Natural killer cell (primary cell): ENCODE data around the gene NMNAT3. TPM values are rescaled to one million over a fixed set of nuclear protein-coding genes. Genes with fewer than 3 reads are reported as not detected.

Source experiments
- ATAC-seq, 3 donors: fragments of 150-1000 bp in 2 of 3; fragments of 200-7000 bp in 1 of 3; cut with Tn5 transposase; 1 replicate in 1 of 3; 2 replicates in 2 of 3; pipeline ENCODE4 v1.10.0; 2021; ENCODE audit warnings: mild to moderate bottlenecking in 2 of 3, moderate library complexity in 2 of 3
- DNase-seq, 2 donors: peaks; one replicate each; pipeline versions ENCODE4 v3.0.0 to v3.0.0-alpha.2; 2013 to 2021; ENCODE audit warnings: mixed read lengths in 1 of 2
- H3K27ac ChIP-seq: one replicate; pipeline ENCODE4 v1.5.1; 2013; ENCODE audit warnings: mild to moderate bottlenecking, low read length
- H3K27me3 ChIP-seq: one replicate; pipeline ENCODE4 v1.6.1; 2013; ENCODE audit warnings: low read length; ENCODE audit not compliant: control insufficient read depth, insufficient read depth
- H3K36me3 ChIP-seq: one replicate; pipeline ENCODE4 v1.6.1; 2013; ENCODE audit warnings: low read length; ENCODE audit not compliant: control insufficient read depth, insufficient read depth
- H3K4me1 ChIP-seq: one replicate; pipeline ENCODE4 v1.6.1; 2013; ENCODE audit warnings: low read length; ENCODE audit not compliant: control insufficient read depth, insufficient read depth
- H3K4me3 ChIP-seq: one replicate; pipeline ENCODE4 v1.5.1; 2013; ENCODE audit warnings: low read length
- H3K9me3 ChIP-seq: one replicate; pipeline ENCODE4 v1.6.1; 2013; ENCODE audit warnings: low read length; ENCODE audit not compliant: control insufficient read depth, insufficient read depth
- H3K27ac Mint-ChIP-seq, 2 donors: one replicate each; pipeline ENCODE4 v1.8.0; 2022; ENCODE audit warnings: mild to moderate bottlenecking in 2 of 2, mixed read lengths in 2 of 2, moderate library complexity in 1 of 2
- H3K27me3 Mint-ChIP-seq, 2 donors: one replicate each; pipeline ENCODE4 v1.8.0; 2022; ENCODE audit warnings: low read depth in 2 of 2, mixed read lengths in 2 of 2
- H3K36me3 Mint-ChIP-seq: one replicate; pipeline ENCODE4 v1.8.0; 2022; ENCODE audit warnings: mixed read lengths
- H3K4me1 Mint-ChIP-seq, 2 donors: one replicate each; pipeline ENCODE4 v1.8.0; 2022; ENCODE audit warnings: mixed read lengths in 2 of 2
- H3K4me3 Mint-ChIP-seq: one replicate; pipeline ENCODE4 v1.8.0; 2022; ENCODE audit warnings: mild to moderate bottlenecking, moderate library complexity, mixed read lengths
- H3K9me3 Mint-ChIP-seq, 2 donors: one replicate each; pipeline ENCODE4 v1.8.0; 2022; ENCODE audit warnings: mixed read lengths in 2 of 2
- WGBS: methylation state at CpG from one replicate; pipeline ENCODE4 v1.1.7; 2013; ENCODE audit warnings: missing lambda C conversion rate; ENCODE audit not compliant: insufficient coverage; 5-methylcytosine and 5-hydroxymethylcytosine counted together
- intact Hi-C: fragments of 100-400 bp; cut with micrococcal nuclease; formaldehyde crosslinking; loops from one replicate; pipeline ENCODE4 v1.14.2; 2022
- total RNA-seq, 4 donors: library from RNA; stranded (reverse); fragments of 120-200 nt in 1 of 4; gene quantifications; one replicate each; pipeline versions ENCODE4 v1.2.3 to v1.2.4, GENCODE V29; 2013 to 2022
- TF ChIP-seq, protein P1 (sequence below): fragments of 200-600 bp; IDR thresholded peaks from one replicate; pipeline ENCODE4 v1.8.0; 2022; ENCODE audit warnings: antibody characterized with exemption

Gene NMNAT3
- total RNA-seq, 3 donors from 2014 or later (not counting 1 experiment from before 2014, with no cell fraction given) = 1.6 to 3.7 (median 2.2) TPM

DNA sequence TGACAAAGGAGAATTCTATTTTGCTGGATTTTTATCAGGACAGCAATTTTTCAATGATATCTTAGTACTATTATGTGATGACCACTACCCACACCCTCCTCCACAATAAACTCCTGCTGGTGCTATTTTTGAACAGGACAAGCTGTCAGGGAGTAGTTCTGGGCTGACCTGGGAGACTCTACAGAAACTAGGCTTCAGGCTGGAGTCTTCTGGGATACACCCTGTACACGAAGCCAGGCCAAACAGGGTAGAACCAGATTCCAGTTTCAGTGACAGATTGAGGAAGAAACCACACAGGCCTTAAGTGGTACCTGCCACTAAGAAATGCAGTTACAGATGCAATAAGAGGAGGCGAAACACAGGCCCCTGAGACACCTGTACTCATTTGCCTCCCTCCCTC, 12.8 kb downstream of the NMNAT3 start:
- no peaks in the 10 kb centered on the region for H3K36me3 Mint-ChIP-seq
- Histone ChIP-seq H3K36me3 (no peaks in the 10 kb centered on the region), H3K27me3 (no peaks in the 10 kb centered on the region), H3K9me3 (no peaks in the 10 kb centered on the region), H3K4me3 (no peak overlapping the region), H3K4me1 (no peaks in the 10 kb centered on the region), H3K27ac (no peak overlapping the region)
- H3K27ac Mint-ChIP-seq = no peak overlapping the region
- peaks cover 0 to 4% of the 10 kb centered on the region in 2 donors for H3K27me3 Mint-ChIP-seq
- no peak overlapping the region for H3K4me3 Mint-ChIP-seq
- TF ChIP-seq, protein P1, sequence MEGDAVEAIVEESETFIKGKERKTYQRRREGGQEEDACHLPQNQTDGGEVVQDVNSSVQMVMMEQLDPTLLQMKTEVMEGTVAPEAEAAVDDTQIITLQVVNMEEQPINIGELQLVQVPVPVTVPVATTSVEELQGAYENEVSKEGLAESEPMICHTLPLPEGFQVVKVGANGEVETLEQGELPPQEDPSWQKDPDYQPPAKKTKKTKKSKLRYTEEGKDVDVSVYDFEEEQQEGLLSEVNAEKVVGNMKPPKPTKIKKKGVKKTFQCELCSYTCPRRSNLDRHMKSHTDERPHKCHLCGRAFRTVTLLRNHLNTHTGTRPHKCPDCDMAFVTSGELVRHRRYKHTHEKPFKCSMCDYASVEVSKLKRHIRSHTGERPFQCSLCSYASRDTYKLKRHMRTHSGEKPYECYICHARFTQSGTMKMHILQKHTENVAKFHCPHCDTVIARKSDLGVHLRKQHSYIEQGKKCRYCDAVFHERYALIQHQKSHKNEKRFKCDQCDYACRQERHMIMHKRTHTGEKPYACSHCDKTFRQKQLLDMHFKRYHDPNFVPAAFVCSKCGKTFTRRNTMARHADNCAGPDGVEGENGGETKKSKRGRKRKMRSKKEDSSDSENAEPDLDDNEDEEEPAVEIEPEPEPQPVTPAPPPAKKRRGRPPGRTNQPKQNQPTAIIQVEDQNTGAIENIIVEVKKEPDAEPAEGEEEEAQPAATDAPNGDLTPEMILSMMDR = no peak
- no peak for ATAC-seq
- intact Hi-C loops = no loop called here
- WGBS = 79% methylated on average over 2 of the region's 2 CpGs
- no peaks in the 10 kb centered on the region for H3K4me1 Mint-ChIP-seq
- H3K9me3 Mint-ChIP-seq = no peaks in the 10 kb centered on the region
- DNase-seq = no peak

GRCh38 chr3:139660269-139660668, 17.5 kb downstream of the NMNAT3 start:
- no CpG with 5 or more reads among the region's 1 CpG for WGBS
- no peaks in the 10 kb centered on the region for H3K9me3 Mint-ChIP-seq

DNA sequence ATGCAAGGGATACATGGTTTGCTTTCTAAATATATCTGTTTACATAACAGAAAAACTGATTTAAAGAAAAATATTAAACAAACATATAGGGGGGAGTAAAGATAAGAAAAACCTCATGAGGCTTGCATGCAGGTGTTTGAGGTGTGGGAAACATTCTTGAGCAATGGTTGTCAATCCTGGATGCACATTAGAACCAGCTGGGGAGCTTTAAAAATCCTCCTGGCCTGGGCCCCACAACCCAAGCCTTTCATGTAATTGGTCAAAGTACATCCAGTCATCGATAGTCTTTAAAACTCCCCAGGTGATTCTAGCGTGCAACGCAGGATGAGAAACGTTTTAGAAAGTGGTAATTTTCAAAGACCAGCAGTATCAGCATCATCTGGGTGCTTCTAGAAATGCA, 18.3 kb downstream of the NMNAT3 start:
- H3K36me3 Mint-ChIP-seq = no peaks in the 10 kb centered on the region
- H3K9me3 ChIP-seq = no peaks in the 10 kb centered on the region
- no peak for DNase-seq
- H3K4me3 ChIP-seq = no peak overlapping the region
- H3K27ac ChIP-seq = no peak overlapping the region
- no peak overlapping the region for H3K4me3 Mint-ChIP-seq
- H3K4me1 Mint-ChIP-seq = no peaks in the 10 kb centered on the region
- ATAC-seq = no peak
- H3K36me3 ChIP-seq = no peaks in the 10 kb centered on the region
- H3K4me1 ChIP-seq = no peaks in the 10 kb centered on the region
- no peaks in the 10 kb centered on the region for H3K27me3 Mint-ChIP-seq
- 93% methylated on average over 4 of the region's 4 CpGs for WGBS
- TF ChIP-seq, protein P1 = no peak
- no peaks in the 10 kb centered on the region for H3K9me3 Mint-ChIP-seq
- no peak overlapping the region for H3K27ac Mint-ChIP-seq
- intact Hi-C loops = no loop called here
- H3K27me3 ChIP-seq = no peaks in the 10 kb centered on the region

More at GRCh38 chr3:139660269-139660668, 17.5 kb downstream of the NMNAT3 start:
- Mint-ChIP-seq H3K27ac (no peak overlapping the region), H3K36me3 (no peaks in the 10 kb centered on the region), H3K4me1 (no peaks in the 10 kb centered on the region), H3K4me3 (no peak overlapping the region), H3K27me3 (no peaks in the 10 kb centered on the region)
- ATAC-seq = no peak
- Histone ChIP-seq H3K4me1 (no peaks in the 10 kb centered on the region), H3K9me3 (no peaks in the 10 kb centered on the region), H3K4me3 (no peak overlapping the region), H3K27ac (no peak overlapping the region), H3K36me3 (no peaks in the 10 kb centered on the region), H3K27me3 (no peaks in the 10 kb centered on the region)
- TF ChIP-seq, protein P1 = no peak
- no peak for DNase-seq
- intact Hi-C loops = no loop called here

DNA sequence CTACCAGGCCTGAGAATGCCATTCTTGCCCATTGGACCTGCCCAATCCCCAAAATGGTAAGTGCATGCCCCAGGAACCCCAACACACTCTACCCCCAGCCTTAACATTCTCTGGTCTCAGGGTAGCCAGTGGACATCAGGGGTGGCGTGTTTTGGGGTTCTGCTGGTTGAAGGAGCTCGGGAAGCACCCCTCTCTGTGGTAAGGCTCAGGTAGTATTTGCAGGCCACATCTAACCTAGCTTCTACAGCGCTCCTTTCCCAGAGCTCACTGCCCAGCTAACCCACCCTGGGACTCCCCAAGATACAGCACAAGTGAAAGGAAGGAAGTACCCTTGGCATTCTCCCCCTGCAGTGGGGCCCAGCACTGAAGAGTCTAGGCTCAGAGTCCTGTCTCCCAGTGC, 19.8 kb downstream of the NMNAT3 start:
- Mint-ChIP-seq H3K4me3 (no peak overlapping the region), H3K27ac (no peak overlapping the region), H3K27me3 (no peaks in the 10 kb centered on the region), H3K9me3 (no peaks in the 10 kb centered on the region), H3K36me3 (no peaks in the 10 kb centered on the region), H3K4me1 (no peaks in the 10 kb centered on the region)
- DNase-seq (no peak), ATAC-seq (no peak)
- no peaks in the 10 kb centered on the region for H3K4me1 ChIP-seq
- no peaks in the 10 kb centered on the region for H3K27me3 ChIP-seq
- H3K4me3 ChIP-seq = no peak overlapping the region
- no peaks in the 10 kb centered on the region for H3K36me3 ChIP-seq
- H3K27ac ChIP-seq = no peak overlapping the region
- WGBS = 94% methylated on average over 3 of the region's 3 CpGs
- H3K9me3 ChIP-seq = no peaks in the 10 kb centered on the region
- TF ChIP-seq, protein P1 = no peak
- intact Hi-C loops = no loop called here
